HEK293T (cell line): ENCODE results near the gene IRF2BPL.

Experiments
- BHLHE40 ChIP-seq: fragments of 450-650 bp; IDR thresholded peaks from 2 replicates; pipeline ENCODE4 v1.6.1; 2016; ENCODE audit warnings: mild to moderate bottlenecking, moderate library complexity, borderline replicate concordance
- CTBP1 ChIP-seq: fragments of 450-650 bp; IDR thresholded peaks from 2 replicates; pipeline ENCODE4 v1.6.1; 2016; ENCODE audit warnings: borderline replicate concordance
- FOXK2 ChIP-seq: fragments of 450-650 bp; IDR thresholded peaks from 2 replicates; pipeline ENCODE4 v1.6.1; 2016; ENCODE audit warnings: mild to moderate bottlenecking
- FOXM1 ChIP-seq: fragments of 450-650 bp; IDR thresholded peaks from 2 replicates; pipeline ENCODE4 v1.6.1; 2017; ENCODE audit warnings: mild to moderate bottlenecking, borderline replicate concordance
- L3MBTL2 ChIP-seq: fragments of 450-650 bp; conservative IDR thresholded peaks from 2 replicates; pipeline ENCODE4 v1.6.1; 2016; ENCODE audit warnings: mild to moderate bottlenecking
- NFRKB ChIP-seq: fragments of 450-650 bp; IDR thresholded peaks from 2 replicates; pipeline ENCODE4 v1.6.1; 2016; ENCODE audit warnings: mild to moderate bottlenecking, moderate library complexity

- TF ChIP-seq FOXK2 (no peak), BHLHE40 (no peak), FOXM1 (no peak), CTBP1 (no peak), NFRKB (no peak), L3MBTL2 (no peak)
Observed at GRCh38 chr14:76993752-76994151, 34.8 kb downstream of the IRF2BPL start.
